ENCODE results near the gene CFHR4.
"Not testable (repeated sequence)": the region's sequence is repeated elsewhere in the genome, so short reads cannot be mapped to it uniquely, and the experiment has no call there.

The CFHR4 gene

DNA sequence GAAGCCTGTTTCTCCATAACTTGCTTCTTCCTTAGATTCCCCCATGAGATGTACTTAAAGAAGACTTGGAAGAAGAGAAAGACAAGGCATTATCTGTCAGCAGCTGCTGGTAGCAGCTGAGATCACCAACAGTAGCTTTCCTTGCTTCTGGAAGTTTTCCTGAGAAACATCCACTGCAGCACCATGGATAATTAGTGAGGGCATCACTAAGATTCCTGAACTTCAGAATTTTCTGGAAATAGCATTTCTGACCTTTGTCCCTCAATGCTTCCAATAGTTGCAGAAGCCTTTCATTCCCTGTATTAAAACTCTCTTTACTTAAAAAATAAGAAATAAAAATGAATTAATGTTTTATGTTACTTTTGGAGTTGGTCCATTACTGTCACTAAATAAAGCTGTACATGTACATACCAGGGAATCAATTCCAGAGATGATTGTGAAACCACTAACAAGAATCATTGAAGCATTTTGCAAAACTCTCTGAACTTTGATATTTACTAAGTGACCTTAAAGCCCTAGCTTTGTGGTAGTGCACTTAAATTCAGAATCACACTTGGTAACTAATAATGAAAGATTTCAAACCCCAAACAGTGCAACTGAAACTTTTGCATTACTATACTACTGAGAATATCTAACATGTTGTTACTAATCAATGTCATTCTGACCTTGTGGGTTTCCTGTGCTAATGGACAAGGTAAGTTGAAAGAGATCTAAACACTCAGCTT is at the start of gene CFHR4:
CFHR4 (plus strand) TSS at position 538 of the 725 bp plus-strand sequence; CDS start at position 637, 99 bp downstream.
- no peak for DNase-seq (ENCODE audit: insufficient read length, low spot score)
- FAIRE-seq = no peak

DNA sequence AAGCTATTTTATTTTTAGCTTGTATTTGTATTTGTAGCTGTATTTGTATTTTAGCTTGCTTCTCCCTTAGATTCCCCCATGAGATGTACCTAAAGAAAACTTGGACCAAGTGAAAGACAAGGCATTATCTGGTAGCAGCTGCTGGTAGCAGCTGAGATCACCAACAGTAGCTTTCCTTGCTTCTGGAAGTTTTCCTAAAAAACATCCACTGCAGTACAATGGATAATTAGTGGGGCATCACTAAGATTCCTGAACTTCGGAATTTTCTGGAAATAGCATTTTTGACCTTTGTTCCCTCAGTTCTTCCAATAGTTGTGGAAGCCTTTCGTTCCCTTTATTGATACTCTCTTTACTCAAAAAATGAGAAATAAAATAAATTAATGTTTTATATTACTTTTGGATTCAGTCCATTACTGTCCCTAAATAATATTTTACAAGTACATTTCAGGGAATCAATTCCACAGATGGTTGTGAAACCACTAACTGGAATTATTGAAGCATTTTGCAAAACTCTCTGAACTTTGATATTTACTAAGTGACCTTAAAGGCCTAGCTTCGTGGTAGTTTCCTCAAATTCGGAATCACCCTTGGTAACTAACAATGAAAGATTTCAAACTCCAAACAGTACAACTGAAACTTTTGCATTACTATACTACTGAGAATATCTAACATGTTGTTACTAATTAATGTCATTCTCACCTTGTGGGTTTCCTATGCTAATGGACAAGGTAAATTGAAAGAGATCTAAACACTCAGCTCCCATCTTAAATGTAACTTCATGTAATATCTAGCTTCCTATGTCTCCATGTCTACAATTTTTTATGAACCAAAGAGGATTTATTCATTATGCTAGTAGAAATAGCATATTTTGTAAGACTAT is 38.0 kb upstream of the CFHR4 start:
- DNase-seq (ENCODE audit: insufficient read length, low spot score); FAIRE-seq: not testable (repeated sequence)

DNA sequence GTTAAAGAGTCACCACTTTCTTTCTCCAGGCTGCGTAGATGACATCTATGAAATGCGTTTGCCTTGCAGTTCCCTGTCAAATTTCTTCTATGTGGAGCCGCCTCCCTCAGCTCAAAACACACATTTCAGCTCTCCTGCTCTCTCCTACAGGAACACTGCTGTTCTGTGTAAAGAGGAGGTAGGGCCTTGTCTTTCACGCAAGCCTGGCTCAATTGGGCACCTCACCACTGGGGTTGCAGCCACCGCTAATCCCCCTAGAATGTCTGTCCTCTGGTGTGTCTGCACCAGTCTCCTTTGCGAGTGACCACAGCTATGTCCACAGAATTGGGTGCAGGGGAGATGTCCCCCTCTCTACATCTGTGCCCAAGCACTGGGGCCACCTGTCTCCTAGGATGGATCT is 31.8 kb upstream of the CFHR4 start:
- no peak for DNase-seq (ENCODE audit: insufficient read length, low spot score)
- FAIRE-seq = no peak

DNA sequence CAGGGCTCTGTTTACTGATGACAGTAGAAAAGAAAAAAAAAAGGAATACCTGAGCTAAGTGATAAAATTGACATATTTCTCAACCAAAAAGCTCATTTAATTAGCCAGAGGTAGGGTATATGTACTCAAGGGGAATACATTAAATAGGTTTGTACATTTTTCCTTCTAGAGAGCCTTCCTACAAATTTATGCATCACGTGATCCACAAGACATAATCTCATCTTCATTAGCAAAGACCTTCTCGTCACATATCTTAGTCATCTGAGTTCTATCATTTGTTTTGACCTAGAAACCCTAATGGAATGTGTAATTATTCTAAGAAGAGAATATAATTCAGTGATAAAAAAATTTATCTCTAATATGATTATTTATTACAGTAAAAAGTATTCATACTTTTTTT is 30.7 kb upstream of the CFHR4 start:
- no peak for FAIRE-seq
- DNase-seq (ENCODE audit: insufficient read length, low spot score) = no peak

DNA sequence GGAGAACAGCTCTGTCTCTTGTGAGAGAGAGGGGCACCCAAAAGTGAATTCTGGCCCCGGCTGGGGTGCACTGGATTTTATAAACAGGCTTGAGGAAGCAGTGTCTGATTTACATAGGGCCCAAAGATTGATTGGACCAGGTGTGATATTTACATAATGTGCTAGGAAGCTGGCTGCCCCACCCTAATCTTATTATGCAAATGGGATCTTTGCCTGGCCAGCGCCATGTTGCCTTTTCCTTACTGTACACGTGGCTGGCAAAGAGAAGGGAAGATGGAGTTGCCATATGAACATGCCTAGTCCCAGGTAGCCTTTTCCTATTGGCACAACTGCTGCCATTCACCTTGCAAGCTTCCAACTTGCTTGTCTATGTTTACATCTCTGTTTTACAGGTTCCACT is 29.0 kb upstream of the CFHR4 start:
- DNase-seq (ENCODE audit: insufficient read length, low spot score) (no peak), FAIRE-seq (no peak)

DNA sequence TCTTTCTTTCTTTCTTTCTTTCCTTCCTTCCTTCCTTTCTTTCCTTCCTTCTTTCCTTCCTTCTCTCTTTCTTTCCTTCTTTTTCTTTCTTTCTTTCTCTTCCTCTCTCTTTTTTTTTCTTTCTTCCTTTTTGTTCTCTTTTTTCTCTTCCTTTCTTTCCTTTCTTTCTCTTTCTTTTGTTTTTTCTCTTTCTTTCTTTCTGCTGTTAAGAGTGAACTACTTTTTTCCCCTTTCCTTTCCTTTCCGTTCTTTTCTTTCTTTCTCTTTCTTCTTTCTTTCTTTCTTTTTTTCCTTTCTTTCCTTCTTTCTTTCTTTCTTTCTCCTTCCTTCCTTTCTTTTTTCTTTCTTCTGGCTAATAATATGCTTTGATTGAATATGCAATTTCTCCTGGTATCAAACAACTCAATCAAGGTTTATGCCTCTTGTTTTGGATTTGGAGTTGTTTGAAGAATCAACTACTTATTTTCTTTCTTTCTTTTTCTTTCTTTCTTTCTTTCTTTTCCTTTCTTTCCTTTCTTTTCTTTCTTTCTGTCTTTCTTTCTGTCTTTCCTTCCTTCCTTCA is 27.4 kb upstream of the CFHR4 start:
- FAIRE-seq (no peak), DNase-seq (ENCODE audit: insufficient read length, low spot score) (no peak)

DNA sequence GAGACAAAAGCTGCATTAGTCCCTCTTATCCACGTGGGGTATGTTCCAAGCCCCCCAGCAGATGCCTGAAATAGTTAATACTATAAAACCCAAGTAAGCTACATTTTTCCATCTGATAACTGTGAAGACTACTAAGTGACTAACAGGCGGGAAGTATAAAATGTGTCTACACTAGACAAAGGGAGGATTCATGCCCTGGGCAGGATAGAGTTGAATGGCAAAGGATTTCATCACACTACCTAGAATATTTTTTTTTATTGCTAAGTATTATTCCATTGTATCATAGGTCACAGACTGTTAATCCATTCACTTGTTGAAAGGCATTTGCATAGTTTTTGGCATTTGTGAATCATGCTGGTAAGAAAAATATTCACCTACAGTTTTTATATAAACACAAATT is 26.4 kb upstream of the CFHR4 start:
- DNase-seq (ENCODE audit: insufficient read length, low spot score) (no peak), FAIRE-seq (no peak)

DNA sequence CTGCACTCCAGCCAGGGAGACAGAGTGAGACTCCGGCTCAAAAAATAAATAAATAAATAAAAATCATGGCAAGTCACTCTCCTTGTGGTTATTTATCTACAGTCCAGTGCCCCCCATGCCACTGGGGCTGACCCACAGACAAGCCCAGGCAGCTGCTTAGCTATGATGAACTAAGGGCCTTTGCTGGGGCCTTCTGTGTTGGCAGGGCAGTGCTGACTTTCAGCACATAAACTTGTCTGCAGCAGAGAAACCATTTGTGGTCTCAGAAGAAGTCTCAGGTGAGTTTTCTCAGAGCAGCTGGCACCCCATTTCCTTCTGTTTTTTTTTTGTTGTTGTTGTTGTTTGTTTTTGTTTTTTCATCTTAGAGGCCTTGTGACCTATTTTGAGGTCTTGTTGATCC is 20.9 kb upstream of the CFHR4 start:
- FAIRE-seq (no peak), DNase-seq (ENCODE audit: insufficient read length, low spot score) (no peak)

DNA sequence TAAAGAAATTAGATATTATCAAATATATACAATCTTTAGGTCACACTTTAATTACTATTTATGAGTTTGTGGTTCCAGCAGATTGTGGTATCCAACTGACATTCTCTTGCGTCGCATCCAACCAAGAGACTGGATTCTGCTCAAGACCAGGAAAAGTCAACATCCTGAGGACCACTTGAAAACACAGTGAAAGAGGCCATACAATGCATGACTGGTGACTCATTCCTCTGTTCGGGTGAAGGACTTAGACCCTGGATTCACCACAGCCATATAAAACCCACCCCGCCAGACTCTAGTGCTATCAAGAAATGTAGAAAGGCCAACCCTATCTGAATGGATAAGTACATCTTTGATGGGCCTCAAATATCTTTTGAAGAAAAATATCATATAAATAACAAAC is 14.5 kb upstream of the CFHR4 start:
- no peak for DNase-seq (ENCODE audit: insufficient read length, low spot score)

DNA sequence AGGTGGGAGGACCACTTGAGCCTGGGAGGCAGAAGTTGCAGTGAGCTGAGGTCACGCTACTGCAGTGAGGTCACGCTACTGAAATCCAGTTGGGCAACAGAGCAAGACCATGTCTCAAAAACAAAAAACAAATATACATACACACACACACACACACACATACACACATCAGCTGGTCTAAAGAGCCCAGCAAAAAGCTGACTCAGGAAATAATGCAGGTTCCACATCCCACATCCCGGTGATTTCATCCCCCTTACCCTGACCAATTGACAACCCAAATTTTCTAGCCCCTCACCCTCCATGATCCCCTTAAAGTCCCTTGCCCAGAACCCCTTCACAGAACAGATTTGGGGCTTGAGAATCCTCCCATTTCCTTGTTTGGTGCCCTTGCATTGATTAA is 11.9 kb upstream of the CFHR4 start:
- FAIRE-seq (no peak), DNase-seq (ENCODE audit: insufficient read length, low spot score) (no peak)

More for the DNA sequence above, 14.5 kb upstream of the CFHR4 start:
- no peak for FAIRE-seq

DNA sequence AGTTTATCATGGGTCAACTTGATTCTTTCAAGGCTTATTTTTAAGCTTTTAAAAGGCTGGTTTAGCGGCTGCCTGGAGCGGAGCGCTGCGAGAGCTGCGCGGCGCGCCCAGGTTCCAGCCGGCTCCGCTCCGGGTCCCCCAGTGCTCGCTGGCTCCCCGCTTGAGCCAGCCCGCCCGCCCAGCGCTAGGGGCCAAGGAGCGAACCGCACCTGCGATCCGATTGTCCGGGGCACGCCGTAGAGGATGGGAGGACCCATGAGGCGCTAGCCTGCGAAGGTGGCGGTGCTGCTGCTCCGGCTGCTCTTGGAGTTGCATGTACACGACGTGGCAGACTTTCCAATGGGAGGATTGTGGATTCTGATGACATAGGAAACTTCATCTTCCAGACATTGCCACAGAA is 9.9 kb upstream of the CFHR4 start:
- peak; percentile 60 for FAIRE-seq
- DNase-seq (ENCODE audit: insufficient read length, low spot score) = no peak

DNA sequence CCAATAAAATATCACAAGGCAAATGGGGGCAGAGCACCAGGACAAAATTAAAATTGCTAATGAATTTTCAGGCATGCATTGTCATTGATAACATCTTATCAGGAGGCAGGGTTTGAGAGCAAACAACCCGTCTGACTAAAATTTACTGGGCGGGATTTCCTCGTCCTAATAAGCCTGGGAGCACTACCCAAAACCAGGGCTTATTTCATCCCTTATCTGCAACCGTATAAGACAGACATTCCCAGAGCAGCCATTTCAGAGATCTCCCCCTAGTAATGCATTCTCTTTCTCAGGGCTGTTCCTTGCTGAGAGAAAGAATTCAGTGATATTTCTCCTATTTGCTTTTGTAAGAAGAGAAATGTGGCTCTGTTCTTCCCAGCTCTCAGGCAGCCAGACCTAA is 1.3 kb upstream of the CFHR4 start:
- DNase-seq (ENCODE audit: insufficient read length, low spot score) = not testable (repeated sequence)

DNA sequence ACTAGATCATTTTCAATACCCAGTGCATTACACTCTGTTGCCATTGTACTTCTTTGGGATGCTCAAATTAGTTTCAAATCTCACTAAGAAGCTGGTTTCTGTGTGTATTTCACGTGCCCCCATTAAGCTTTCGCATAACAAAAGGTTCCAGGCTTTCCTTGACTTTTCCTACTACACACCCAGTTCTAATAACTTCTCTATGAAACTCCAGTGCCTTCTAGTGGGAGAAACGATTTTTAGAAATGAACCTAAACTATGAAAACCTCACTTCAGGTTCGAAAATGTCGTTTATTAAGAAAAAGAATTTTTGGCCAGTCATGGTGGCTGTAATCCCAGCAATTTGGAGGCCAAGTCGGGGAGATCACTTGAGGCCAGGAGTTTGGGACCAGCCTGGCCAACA is 2.8 kb downstream of the CFHR4 start:
- DNase-seq (ENCODE audit: insufficient read length, low spot score) = no peak
- FAIRE-seq = no peak

More for the DNA sequence above, 1.3 kb upstream of the CFHR4 start:
- FAIRE-seq = not testable (repeated sequence)

DNA sequence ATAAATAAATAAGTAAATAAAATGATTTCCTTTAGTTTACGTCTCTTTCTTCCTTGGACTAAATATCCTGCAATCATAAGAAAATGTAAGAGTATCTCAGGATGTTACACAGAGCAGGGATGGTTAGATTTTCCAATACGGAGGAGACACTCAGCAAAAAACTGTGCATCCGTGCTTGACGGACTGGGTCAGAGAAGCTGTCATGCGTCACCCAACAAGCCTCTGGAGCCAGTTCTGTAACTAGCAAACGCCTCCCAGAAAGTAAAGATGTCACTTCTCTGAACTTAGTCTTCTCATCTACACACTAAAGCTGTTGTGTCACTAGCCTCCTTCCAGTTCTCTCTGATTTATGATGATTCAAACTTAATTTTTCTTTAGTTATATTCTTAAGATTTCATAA is 3.4 kb downstream of the CFHR4 start:
- FAIRE-seq (no peak), DNase-seq (ENCODE audit: insufficient read length, low spot score) (no peak)

DNA sequence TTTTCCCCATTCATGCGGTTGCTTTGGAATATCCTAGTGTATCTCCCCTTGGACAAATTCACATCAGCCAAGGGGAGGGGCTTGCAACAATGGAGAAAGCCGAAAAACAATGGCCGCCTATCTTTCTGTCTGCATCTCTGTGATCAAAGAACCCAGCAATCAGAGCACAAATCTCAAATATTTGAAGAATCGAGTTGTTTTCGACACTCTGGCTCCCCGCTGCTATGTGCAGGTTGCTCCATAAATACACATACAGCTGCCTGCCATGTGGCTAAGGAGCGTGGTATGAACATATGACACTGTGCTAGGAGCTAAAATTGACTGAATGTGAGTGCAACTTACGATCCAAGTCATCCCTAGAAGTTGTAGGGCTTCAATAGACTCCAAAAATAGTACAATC is 8.5 kb downstream of the CFHR4 start:
- FAIRE-seq (no peak), DNase-seq (ENCODE audit: insufficient read length, low spot score) (no peak)

DNA sequence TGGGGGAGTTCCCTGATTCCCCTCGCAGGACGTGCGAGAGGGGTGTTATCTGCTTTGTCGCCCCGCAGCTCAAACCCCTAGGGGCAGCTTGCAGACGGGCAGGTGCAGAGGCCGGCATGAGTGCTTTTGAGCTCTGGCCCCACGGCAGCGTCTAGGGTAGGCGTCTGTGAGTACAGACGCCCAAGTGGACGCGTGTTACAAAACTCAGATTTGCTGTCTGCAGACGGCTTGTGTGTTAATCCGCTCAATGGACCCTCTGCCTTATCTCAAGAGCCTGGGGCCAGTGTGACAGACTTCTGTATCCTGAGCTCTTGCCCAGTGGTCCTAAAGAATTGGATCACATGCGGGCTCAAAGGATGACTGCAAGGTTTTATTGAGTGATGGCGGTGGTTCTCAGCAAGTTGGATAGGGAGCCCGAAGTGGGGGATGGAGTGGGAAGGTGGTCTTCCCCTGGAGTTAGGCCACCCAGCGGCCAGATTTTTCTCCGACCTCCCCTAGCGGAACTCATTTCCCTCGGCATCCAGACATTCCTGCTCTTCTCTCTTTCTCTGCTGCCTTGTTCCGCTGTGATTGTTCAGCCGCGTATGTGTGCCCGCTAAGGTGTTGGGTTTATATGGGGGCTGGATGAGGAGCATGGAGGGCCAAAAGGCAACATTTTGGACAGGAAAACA is 9.4 kb downstream of the CFHR4 start:
- no peak for DNase-seq (ENCODE audit: insufficient read length, low spot score)
- no peak for FAIRE-seq

DNA sequence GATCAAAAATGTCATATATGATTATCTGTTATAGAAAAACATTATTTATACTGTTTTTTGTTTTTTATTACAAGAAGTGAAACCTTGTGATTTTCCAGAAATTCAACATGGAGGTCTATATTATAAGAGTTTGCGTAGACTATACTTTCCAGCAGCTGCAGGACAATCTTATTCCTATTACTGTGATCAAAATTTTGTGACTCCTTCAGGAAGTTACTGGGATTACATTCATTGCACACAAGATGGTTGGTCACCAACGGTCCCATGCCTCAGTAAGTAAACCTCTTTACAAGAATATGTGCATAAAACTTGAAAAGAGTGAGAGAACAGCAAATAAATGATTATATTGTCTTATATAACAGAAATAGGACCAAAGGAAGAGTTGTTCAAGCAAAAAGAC is 14.5 kb downstream of the CFHR4 start:
- no peak for FAIRE-seq

DNA sequence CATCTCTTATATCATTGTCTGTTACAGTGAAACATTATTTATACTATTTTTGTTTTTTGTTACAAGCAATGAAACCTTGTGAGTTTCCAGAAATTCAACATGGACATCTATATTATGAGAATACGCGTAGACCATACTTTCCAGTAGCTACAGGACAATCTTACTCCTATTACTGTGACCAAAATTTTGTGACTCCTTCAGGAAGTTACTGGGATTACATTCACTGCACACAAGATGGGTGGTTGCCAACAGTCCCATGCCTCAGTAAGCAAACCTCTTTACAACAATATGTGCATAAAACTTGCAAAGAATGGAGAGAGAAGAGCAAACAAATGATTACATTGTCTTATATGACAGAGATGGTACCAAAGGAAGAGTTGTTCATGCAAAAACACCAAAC is 22.4 kb downstream of the CFHR4 start:
- DNase-seq (ENCODE audit: insufficient read length, low spot score) (no peak), FAIRE-seq (no peak)

More for the DNA sequence above, 14.5 kb downstream of the CFHR4 start:
- no peak for DNase-seq (ENCODE audit: insufficient read length, low spot score)

DNA sequence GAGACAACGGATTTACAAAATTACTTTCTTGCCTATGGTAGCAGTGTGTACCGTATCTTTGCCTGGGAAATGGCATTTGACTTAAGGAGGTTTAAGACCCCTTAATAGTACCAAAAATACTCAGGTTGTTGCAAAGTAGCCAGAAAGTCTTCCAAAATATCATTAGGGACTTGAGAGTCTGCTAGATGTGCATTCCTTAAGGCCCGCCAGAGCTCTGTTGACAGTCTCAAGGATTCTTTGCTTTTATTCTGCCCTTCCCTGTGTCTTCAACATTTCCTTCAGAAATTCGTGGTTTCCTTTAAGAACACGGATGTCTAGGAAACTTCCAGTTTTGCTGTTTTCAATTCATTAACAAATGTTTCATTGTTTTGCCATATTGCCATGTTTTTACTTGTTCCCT is 24.4 kb downstream of the CFHR4 start:
- not testable (repeated sequence) for FAIRE-seq

DNA sequence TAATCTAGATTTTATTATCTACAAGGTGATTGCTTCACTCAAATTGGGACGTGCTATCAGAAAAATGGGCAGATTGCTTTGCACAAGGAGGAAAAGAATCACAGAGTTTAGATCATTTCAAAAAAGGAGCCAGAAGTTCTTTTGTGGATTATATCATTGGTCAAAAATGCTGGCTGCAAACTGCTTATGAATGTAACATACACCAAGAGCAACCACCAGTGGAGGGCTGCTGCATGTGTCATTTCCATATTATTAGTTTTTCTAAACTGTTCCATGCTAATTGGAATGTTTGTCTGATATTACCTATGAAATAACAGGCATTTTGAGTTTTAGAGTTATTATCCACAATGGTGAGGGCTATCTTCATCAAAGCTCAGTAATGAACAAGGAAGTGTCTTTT is 39.0 kb downstream of the CFHR4 start:
- not testable (repeated sequence) for DNase-seq (ENCODE audit: insufficient read length, low spot score); FAIRE-seq

More for the DNA sequence above, 24.4 kb downstream of the CFHR4 start:
- DNase-seq (ENCODE audit: insufficient read length, low spot score) = not testable (repeated sequence)

DNA sequence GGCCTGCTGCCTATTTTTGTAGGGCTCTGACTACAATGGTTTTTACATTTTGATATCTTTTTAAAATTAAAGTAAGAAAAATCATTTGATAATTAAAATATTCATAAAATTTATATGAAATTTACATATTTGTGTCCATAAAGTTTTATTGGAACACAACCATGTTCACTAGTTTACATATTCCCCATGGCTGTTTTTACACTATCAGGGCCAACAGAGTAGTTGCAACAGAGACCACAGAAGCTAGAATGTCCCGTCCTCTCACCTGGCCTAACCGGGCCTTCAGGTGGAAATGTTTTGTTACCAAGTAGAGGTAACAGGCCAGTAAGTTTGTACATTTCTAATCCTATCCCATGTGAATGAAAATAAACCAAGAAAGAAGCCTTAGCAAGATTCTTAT is 45.0 kb downstream of the CFHR4 start:
- not testable (repeated sequence) for FAIRE-seq; DNase-seq (ENCODE audit: insufficient read length, low spot score)
